ENCODE data around the gene COQ2.
"Not testable (repeated sequence)": the region's sequence is repeated elsewhere in the genome, so short reads cannot be mapped to it uniquely, and the experiment has no call there.

The COQ2 gene

DNA sequence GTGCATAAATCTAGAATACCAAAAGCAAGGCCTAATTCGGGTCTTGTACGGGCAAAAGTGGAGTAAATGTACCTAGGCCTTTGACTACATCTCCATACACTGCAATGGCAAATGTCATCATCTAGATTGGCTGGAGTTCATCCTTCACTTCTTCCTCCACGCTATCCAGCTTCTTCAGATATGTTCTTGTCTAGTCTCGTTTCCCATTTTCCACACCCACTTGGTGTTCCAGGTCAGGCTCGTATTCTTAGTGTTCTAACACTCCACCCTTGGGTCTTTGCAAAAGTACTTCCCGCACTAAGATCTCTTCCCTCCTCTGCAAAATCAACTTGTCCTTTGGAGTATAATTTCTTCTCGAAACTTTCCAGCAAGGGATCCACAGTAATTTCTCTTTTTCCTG, 1.4 kb downstream of the COQ2 start:
- no peak overlapping the region for H3K4me3 ChIP-seq (ENCODE audit: low read length)
- DNase-seq (ENCODE audit: low read depth): no peak
- TF ChIP-seq, protein P1, sequence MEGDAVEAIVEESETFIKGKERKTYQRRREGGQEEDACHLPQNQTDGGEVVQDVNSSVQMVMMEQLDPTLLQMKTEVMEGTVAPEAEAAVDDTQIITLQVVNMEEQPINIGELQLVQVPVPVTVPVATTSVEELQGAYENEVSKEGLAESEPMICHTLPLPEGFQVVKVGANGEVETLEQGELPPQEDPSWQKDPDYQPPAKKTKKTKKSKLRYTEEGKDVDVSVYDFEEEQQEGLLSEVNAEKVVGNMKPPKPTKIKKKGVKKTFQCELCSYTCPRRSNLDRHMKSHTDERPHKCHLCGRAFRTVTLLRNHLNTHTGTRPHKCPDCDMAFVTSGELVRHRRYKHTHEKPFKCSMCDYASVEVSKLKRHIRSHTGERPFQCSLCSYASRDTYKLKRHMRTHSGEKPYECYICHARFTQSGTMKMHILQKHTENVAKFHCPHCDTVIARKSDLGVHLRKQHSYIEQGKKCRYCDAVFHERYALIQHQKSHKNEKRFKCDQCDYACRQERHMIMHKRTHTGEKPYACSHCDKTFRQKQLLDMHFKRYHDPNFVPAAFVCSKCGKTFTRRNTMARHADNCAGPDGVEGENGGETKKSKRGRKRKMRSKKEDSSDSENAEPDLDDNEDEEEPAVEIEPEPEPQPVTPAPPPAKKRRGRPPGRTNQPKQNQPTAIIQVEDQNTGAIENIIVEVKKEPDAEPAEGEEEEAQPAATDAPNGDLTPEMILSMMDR (IDR thresholded peaks at IDR 0.05; ENCODE audit: insufficient read depth, low read depth, low read length, missing control alignments): no peak

DNA sequence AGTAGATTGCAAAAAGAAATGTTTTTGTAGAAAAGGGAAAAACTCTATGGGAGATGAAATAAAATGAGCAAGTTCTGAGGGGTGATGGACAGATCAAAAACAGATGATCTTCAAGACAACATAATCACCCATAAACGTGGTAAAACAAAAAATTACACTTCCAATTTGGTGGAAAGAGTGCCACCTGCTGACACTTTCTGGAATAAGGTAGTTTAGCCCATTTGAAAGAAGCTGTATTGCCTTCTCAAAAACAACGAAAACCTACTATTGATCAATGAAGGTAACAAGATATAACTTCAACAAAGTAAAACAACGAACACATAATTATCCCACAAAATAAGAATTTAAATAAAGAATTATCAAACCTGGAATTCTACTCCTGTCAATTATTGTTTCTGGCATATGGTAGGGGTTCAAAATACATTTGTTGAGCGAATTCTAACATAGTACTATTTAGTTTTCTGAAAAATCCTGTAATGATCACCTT, 2.5 kb downstream of the COQ2 start:
- TF ChIP-seq, protein P1 (IDR thresholded peaks at IDR 0.05; ENCODE audit: insufficient read depth, low read depth, low read length, missing control alignments): peak; percentile 72
- peak; percentile 64 for DNase-seq (ENCODE audit: low read depth)
- H3K4me3 ChIP-seq (ENCODE audit: low read length): no peak overlapping the region

DNA sequence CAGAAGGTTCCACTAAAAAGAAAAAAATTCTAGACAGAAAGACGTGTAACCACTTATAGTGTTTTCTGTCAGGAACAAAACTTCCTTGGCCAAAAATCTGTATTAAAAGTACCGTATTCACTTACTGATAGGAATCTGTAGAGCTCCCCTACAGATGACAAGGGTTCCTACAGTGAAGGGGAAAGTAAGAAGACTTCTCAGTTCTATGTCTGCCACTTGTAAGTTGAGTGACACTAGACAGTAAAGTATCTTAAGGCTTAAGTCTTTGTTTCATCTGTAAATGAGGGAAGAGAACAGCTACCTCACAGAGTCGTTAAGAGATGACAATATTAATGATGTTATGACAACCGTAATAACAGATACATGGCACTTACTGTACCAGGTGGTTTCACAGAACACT, 3.3 kb downstream of the COQ2 start:
- DNase-seq (ENCODE audit: low read depth): no peak
- no peak overlapping the region for H3K4me3 ChIP-seq (ENCODE audit: low read length)
- TF ChIP-seq, protein P1 (IDR thresholded peaks at IDR 0.05; ENCODE audit: insufficient read depth, low read depth, low read length, missing control alignments): no peak

DNA sequence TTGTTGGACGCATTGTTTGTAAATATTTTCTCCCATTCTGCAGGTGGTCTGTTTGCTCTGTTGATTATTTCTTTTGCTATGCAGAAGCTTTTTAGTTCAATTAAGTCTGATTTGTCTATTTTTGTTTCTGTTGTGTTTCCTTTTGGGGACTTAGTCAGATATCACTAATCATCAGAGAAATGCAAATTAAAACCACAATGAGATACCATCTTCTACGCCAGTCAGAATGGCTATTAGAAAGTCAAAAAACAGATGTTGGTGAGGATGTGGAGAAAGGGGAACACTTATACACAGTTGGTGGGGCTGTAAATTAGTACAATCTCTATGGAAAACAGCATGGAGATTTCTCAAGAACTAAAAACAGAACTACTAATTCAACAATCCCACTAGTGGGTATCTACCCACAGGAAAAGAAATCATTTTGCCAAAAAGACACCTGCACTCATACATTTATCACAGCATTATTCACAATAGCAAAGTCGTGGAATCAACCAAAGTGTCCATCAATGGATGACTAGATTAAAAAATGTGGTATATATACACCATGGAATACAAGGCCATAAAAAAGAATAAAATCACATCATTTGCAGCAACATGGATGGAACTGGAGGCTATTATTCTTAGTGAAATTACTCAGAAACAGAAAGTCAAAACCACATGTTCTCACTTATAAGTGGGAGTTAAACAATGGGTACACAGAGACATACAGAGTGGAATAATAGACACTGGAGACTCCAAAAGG, 8.1 kb downstream of the COQ2 start:
- no peak for DNase-seq (ENCODE audit: low read depth)
- TF ChIP-seq, protein P1 (IDR thresholded peaks at IDR 0.05; ENCODE audit: insufficient read depth, low read depth, low read length, missing control alignments): no peak
- H3K4me3 ChIP-seq (ENCODE audit: low read length): no peak overlapping the region

DNA sequence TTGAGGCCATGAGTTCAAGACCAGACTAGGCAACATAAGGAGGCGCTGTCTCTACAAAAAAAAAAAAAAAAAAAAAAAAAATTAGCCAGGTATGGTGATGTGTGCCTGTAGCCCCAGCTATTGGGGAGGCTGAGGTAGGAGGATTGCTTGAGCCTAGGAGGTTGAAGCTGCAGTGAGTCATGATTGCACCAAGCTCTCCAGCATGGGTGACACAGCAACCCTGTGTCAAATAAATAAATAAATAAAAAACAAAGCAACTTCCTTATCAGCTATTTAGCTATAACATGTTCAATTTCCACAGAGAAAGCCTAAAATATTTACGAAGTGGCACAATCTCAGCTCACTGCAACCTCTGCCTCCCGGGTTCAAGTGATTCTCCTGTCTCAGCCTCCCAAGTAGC, 10.7 kb downstream of the COQ2 start:
- H3K4me3 ChIP-seq (ENCODE audit: low read length); DNase-seq (ENCODE audit: low read depth): not testable (repeated sequence)

DNA sequence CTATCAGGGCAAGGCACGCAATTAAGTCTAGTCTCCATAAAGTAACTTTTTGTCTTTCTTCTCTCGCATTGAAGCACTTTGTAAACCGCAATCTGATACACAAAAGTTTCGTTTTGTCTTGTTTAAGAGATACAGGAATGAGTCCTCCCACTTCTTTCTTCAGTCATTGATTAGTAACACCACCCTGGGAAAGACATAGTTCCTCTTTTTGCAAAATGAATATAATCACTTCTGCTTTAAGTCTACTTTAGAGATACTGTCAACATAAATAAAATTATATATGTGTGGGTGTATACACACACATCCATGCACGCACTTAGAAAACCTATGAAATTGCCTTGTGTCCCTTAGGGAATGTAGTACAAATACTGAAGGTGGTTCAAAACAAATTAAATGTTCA, 11.7 kb downstream of the COQ2 start:
- TF ChIP-seq, protein P1 (IDR thresholded peaks at IDR 0.05; ENCODE audit: insufficient read depth, low read depth, low read length, missing control alignments): no peak
- no peak overlapping the region for H3K4me3 ChIP-seq (ENCODE audit: low read length)
- DNase-seq (ENCODE audit: low read depth): no peak

DNA sequence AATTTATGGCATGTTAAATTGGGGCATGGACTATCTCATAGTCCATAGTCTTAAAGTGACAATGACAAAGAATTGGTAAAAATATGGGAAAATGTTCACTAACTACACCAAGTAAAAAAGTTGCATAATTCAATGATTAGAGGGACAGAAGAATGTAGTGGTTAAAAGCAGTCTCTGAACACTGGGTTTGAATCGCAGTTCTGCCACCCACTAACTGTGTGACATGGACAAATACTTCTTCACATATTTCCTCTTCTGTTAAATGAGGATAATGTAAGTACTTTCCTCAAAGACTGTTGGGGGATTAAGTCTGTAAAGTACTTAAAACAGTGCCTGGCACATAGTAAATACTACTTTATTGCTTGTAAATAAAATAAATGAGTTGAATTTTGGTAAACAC, 15.3 kb downstream of the COQ2 start:
- TF ChIP-seq, protein P1 (IDR thresholded peaks at IDR 0.05; ENCODE audit: insufficient read depth, low read depth, low read length, missing control alignments): no peak
- H3K4me3 ChIP-seq (ENCODE audit: low read length): no peak overlapping the region

More for the DNA sequence above, 15.3 kb downstream of the COQ2 start:
- DNase-seq (ENCODE audit: low read depth): no peak
